ENCODE data around the gene TUSC2. TPM values are rescaled to one million over a fixed set of nuclear protein-coding genes. Genes with fewer than 3 reads are reported as not detected.

Gene TUSC2
- total RNA-seq, 1 experiment from 2014 or later, result 35.3 TPM

- no peak for DNase-seq (ENCODE audit: low read depth, low spot score)
- no TSS peak for BruUV-seq (replicated peaks)
- TF ChIP-seq TCF7L2 (IDR thresholded peaks at IDR 0.05; ENCODE audit: low read depth, low read length), result no peak
- no peak for TF ChIP-seq REST (IDR thresholded peaks at IDR 0.05; ENCODE audit: insufficient read depth in 1 of 2, low read depth in 2 of 2, low read length in 1 of 2)
- H3K4me1 ChIP-seq (ENCODE audit: control insufficient read depth, insufficient read depth, low read length), result peaks cover 23% of the 10 kb centered on the region
- peaks cover 15% of the 10 kb centered on the region for H3K36me3 ChIP-seq (ENCODE audit: control insufficient read depth, insufficient read depth, low read length)
- in situ Hi-C loops (cut with HindIII; ENCODE audit: low pct_unique_long_range_greater_than_20kb, low sequenced_read_pairs), result no loop called here
- intact Hi-C loops (cut with micrococcal nuclease; ENCODE audit: unreplicated experiment), result no loop called here
- no peak for ATAC-seq
- H3K27me3 ChIP-seq (ENCODE audit: control insufficient read depth, insufficient read depth, low read length), result no peaks in the 10 kb centered on the region
- no peak overlapping the region for H3K27ac ChIP-seq (ENCODE audit: low read length)
- no peaks in the 10 kb centered on the region for H3K9me3 ChIP-seq (ENCODE audit: control insufficient read depth, insufficient read depth, low read depth, low read length)
- POLR2A ChIA-PET, result no interaction called here
- no peak overlapping the region for H3K4me3 ChIP-seq (ENCODE audit: low read depth in 2 of 2, low read length in 2 of 2)
- CTCF ChIA-PET, result no interaction called here
Measured at GRCh38 chr3:50331364-50331907, 3.4 kb upstream of the TUSC2 start.

- CTCF ChIA-PET, result no interaction called here
- intact Hi-C loops (cut with micrococcal nuclease; ENCODE audit: unreplicated experiment) (no loop called here), in situ Hi-C loops (cut with HindIII; ENCODE audit: low pct_unique_long_range_greater_than_20kb, low sequenced_read_pairs) (no loop called here)
- Histone ChIP-seq H3K4me3 (ENCODE audit: low read depth in 2 of 2, low read length in 2 of 2) (no peak overlapping the region), H3K9me3 (ENCODE audit: control insufficient read depth, insufficient read depth, low read depth, low read length) (no peaks in the 10 kb centered on the region), H3K27ac (ENCODE audit: low read length) (no peak overlapping the region), H3K36me3 (ENCODE audit: control insufficient read depth, insufficient read depth, low read length) (peaks cover 11% of the 10 kb centered on the region), H3K27me3 (ENCODE audit: control insufficient read depth, insufficient read depth, low read length) (no peaks in the 10 kb centered on the region), H3K4me1 (ENCODE audit: control insufficient read depth, insufficient read depth, low read length) (peaks cover 23% of the 10 kb centered on the region)
- POLR2A ChIA-PET, result no interaction called here
- DNase-seq (ENCODE audit: low read depth, low spot score) (no peak), ATAC-seq (no peak)
- BruUV-seq (replicated peaks), result no TSS peak
- TF ChIP-seq POLR2AphosphoS5 (IDR thresholded peaks at IDR 0.05; ENCODE audit: low read depth, low read length), result no peak
- no peak for TF ChIP-seq REST (IDR thresholded peaks at IDR 0.05; ENCODE audit: insufficient read depth in 1 of 2, low read depth in 2 of 2, low read length in 1 of 2)
- no peak for TF ChIP-seq SIN3A (IDR thresholded peaks at IDR 0.05; ENCODE audit: borderline replicate concordance, insufficient read depth, low read depth, low read length)
- TF ChIP-seq CTCF (IDR thresholded peaks at IDR 0.05), result no peak
- no peak for TF ChIP-seq TCF7L2 (IDR thresholded peaks at IDR 0.05; ENCODE audit: low read depth, low read length)
Measured at GRCh38 chr3:50330330-50330729, 2.3 kb upstream of the TUSC2 start.

Data from Panc1 (cell line).